ENCODE results near the gene CRLF2.
"Not testable (repeated sequence)": the region's sequence is repeated elsewhere in the genome, so short reads cannot be mapped to it uniquely, and the experiment has no call there.

Gene CRLF2

DNA sequence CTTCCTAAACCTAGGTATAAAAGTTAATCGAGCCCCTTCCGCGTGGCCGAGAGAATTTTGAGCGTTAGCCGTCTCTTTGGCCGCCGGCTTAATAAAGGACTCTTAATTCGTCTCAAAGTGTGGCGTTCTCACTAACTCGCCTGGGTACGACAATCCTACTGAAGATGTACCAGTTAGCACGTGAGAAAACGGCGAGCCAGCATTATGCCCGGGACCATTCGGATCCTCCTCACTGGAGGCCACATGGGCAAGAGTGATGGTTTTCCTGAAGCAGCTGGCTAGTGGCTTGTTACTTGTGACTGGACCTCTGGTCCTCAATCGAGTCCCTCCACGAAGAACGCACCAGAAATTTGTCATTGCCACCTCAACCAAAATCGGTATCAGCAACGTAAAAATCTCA is 39.0 kb downstream of the CRLF2 start:
- not testable (repeated sequence) for H3K4me1 ChIP-seq; H2AFZ ChIP-seq; H3K4me2 ChIP-seq (ENCODE audit: low read length); H3K27ac ChIP-seq; H3K9ac ChIP-seq; H3K79me2 ChIP-seq; H3K27me3 ChIP-seq (ENCODE audit: control insufficient read depth, insufficient read depth, low read length); H3K4me3 ChIP-seq (ENCODE audit: low read depth, low read length); H3K9me3 ChIP-seq (ENCODE audit: control insufficient read depth, low read length); H3K36me3 ChIP-seq (ENCODE audit: control insufficient read depth, insufficient read depth, low read length)

DNA sequence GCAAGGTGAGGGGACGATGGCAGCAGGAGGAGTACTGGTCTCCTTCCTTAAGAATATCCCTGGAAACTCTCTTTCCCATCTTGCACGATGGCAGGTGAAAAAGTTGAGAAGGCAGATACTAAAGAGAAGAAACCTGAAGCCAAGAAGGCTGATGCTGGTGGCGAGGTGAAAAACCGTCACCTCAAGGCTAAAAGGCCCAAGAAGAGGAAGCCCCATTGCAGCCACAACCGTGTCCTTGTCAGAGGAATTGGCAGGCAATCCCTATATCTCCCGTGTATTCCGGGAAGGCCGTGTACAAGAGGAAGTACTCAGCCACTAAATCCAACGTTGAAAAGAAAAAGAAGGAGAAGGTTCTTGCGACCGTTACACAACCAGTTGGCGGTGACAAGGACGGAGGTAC is 40.0 kb downstream of the CRLF2 start:
- Histone ChIP-seq H3K4me1 (no peaks in the 10 kb centered on the region), H3K36me3 (ENCODE audit: control insufficient read depth, insufficient read depth, low read length) (no peaks in the 10 kb centered on the region), H3K9ac (no peak overlapping the region), H2AFZ (no peak overlapping the region), H3K79me2 (no peaks in the 10 kb centered on the region), H3K27me3 (ENCODE audit: control insufficient read depth, insufficient read depth, low read length) (no peaks in the 10 kb centered on the region), H3K9me3 (ENCODE audit: control insufficient read depth, low read length) (no peaks in the 10 kb centered on the region), H3K4me2 (ENCODE audit: low read length) (no peak overlapping the region), H3K4me3 (ENCODE audit: low read depth, low read length) (no peak overlapping the region), H3K27ac (no peak overlapping the region)
- TF ChIP-seq, protein P1, sequence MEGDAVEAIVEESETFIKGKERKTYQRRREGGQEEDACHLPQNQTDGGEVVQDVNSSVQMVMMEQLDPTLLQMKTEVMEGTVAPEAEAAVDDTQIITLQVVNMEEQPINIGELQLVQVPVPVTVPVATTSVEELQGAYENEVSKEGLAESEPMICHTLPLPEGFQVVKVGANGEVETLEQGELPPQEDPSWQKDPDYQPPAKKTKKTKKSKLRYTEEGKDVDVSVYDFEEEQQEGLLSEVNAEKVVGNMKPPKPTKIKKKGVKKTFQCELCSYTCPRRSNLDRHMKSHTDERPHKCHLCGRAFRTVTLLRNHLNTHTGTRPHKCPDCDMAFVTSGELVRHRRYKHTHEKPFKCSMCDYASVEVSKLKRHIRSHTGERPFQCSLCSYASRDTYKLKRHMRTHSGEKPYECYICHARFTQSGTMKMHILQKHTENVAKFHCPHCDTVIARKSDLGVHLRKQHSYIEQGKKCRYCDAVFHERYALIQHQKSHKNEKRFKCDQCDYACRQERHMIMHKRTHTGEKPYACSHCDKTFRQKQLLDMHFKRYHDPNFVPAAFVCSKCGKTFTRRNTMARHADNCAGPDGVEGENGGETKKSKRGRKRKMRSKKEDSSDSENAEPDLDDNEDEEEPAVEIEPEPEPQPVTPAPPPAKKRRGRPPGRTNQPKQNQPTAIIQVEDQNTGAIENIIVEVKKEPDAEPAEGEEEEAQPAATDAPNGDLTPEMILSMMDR (IDR thresholded peaks at IDR 0.05), result no peak

DNA sequence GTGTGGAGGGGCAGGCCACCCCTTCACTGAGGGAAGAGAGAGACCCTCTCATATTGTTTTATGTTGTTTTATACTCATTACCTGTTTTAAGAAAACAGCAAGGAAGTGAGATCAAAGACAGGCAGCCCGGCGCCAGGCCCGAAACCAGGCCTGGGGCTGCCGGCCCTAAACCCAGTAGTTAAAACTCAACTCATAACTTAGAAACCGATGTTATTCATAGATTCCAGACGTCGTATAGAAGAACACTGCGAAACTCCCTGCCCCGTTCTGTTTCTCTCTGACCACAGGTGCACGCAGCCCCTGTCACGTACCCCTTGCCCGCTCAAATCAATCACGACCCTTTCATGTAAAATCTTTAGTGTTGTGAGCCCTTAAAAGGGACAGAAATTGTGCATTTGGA is 40.5 kb downstream of the CRLF2 start:
- not testable (repeated sequence) for H3K27ac ChIP-seq; H3K36me3 ChIP-seq (ENCODE audit: control insufficient read depth, insufficient read depth, low read length); H3K27me3 ChIP-seq (ENCODE audit: control insufficient read depth, insufficient read depth, low read length); H3K9me3 ChIP-seq (ENCODE audit: control insufficient read depth, low read length); H3K79me2 ChIP-seq; H3K9ac ChIP-seq; H2AFZ ChIP-seq; H3K4me2 ChIP-seq (ENCODE audit: low read length); H3K4me1 ChIP-seq; H3K4me3 ChIP-seq (ENCODE audit: low read depth, low read length)

DNA sequence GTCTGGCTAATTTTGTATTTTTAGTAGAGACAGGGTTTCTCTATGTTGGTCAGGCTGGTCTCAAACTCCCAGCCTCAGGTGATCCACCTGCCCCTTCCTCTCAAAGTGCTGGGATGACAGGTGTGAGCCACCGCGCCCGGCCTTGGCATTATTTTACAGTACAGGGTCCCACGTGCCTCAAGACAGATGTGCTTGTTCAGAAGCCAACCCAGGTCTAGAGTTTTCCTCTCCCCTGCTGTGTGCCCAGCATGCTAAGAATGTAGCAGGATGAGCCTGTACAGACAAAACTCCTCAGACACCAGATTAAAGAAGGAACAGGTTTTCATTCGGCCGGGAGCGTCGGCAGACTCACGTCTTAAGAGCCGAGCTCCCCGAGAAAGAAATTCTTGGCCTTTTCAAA is 42.2 kb downstream of the CRLF2 start:
- Histone ChIP-seq H3K36me3 (ENCODE audit: control insufficient read depth, insufficient read depth, low read length) (no peaks in the 10 kb centered on the region), H3K9me3 (ENCODE audit: control insufficient read depth, low read length) (no peaks in the 10 kb centered on the region), H3K9ac (no peak overlapping the region), H3K4me1 (no peaks in the 10 kb centered on the region), H3K4me2 (ENCODE audit: low read length) (no peak overlapping the region), H3K4me3 (ENCODE audit: low read depth, low read length) (no peak overlapping the region), H2AFZ (no peak overlapping the region), H3K27ac (no peak overlapping the region), H3K79me2 (no peaks in the 10 kb centered on the region), H3K27me3 (ENCODE audit: control insufficient read depth, insufficient read depth, low read length) (no peaks in the 10 kb centered on the region)
- TF ChIP-seq, protein P1 (IDR thresholded peaks at IDR 0.05), result no peak

DNA sequence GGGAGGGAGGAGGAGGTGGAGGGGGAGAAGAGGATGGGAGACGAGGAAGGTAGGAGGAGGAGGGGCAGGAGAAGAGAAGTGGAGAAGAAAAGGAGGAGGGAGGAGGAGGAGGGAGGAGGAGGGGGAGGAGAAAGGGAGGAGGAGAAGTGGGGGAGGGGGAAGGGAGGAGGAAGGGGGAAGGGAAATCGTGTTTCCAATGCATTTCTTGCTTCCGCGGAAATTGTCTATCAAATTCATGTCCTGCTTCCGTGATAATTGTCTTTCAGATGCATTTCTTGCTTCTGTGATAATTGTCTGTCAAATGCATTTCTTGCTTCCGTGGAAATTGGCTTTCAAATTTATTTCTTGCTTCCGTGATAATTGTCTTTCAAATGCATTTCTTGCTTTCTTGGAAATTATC is 43.3 kb downstream of the CRLF2 start:
- TF ChIP-seq, protein P1 (IDR thresholded peaks at IDR 0.05), result no peak
- Histone ChIP-seq H3K27me3 (ENCODE audit: control insufficient read depth, insufficient read depth, low read length) (no peaks in the 10 kb centered on the region), H3K9ac (no peak overlapping the region), H3K79me2 (no peaks in the 10 kb centered on the region), H3K4me2 (ENCODE audit: low read length) (no peak overlapping the region), H3K4me1 (no peaks in the 10 kb centered on the region), H2AFZ (no peak overlapping the region), H3K27ac (no peak overlapping the region), H3K4me3 (ENCODE audit: low read depth, low read length) (no peak overlapping the region), H3K9me3 (ENCODE audit: control insufficient read depth, low read length) (no peaks in the 10 kb centered on the region), H3K36me3 (ENCODE audit: control insufficient read depth, insufficient read depth, low read length) (no peaks in the 10 kb centered on the region)

DNA sequence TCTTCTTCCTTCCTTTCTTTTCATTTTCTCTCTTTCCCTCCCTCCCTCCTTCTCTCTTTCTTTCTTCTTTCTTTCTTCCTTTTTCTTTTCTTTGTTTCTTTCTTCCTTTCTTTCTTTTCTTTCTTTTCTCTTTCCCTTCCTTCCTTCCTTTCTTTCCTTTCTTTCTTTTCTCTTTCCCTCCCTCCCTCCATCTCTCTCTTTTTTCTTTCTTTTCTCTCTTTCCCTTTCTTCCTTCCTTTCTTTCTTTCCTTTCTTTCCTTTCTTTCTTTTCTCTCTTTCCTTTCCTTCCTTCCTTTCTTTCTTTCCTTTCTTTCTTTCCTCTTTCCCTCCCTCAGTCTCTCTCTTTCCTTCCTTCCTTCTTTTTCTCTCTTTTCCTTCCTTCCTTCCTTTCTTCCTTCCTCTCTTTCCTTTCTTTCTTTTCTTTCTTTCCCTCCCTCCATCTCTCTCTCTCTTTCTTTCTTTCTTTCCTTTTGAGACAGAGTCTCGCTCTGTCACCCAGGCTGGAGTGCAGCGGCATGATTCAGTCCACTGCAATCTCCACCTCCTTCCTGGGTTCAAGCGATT is 44.4 kb downstream of the CRLF2 start:
- Histone ChIP-seq H2AFZ (no peak overlapping the region), H3K27ac (no peak overlapping the region), H3K9ac (no peak overlapping the region), H3K4me2 (ENCODE audit: low read length) (no peak overlapping the region), H3K36me3 (ENCODE audit: control insufficient read depth, insufficient read depth, low read length) (no peaks in the 10 kb centered on the region), H3K4me1 (no peaks in the 10 kb centered on the region), H3K27me3 (ENCODE audit: control insufficient read depth, insufficient read depth, low read length) (no peaks in the 10 kb centered on the region), H3K4me3 (ENCODE audit: low read depth, low read length) (no peak overlapping the region), H3K9me3 (ENCODE audit: control insufficient read depth, low read length) (no peaks in the 10 kb centered on the region), H3K79me2 (no peaks in the 10 kb centered on the region)
- TF ChIP-seq, protein P1 (IDR thresholded peaks at IDR 0.05), result no peak

Data from parathyroid adenoma (tissue), 2 donors.